Suprapubic skin (tissue), 2 donors: ENCODE measurements around the gene CXCL14.

ENCODE experiments used
- EP300 ChIP-seq: sonication (generic); formaldehyde crosslinking; IDR thresholded peaks from one replicate; pipeline ENCODE4 v1.6.1; 2017; ENCODE audit warnings: antibody characterized with exemption
- POLR2A ChIP-seq, 2 donors: fragments of 450-650 bp; IDR thresholded peaks; one replicate each; pipeline ENCODE4 v1.6.1; 2017; ENCODE audit warnings: antibody characterized with exemption in 2 of 2, mild to moderate bottlenecking in 2 of 2, moderate library complexity in 2 of 2

GRCh38 chr5:135570453-135570764 lies 8.4 kb downstream of the CXCL14 start:
- no peak for TF ChIP-seq POLR2A (IDR thresholded peaks at IDR 0.05)
- TF ChIP-seq EP300: no peak
